GM23338 (cell line): Measurements from ENCODE around the gene DDN. TPM values are rescaled to one million over a fixed set of nuclear protein-coding genes. Genes with fewer than 3 reads are reported as not detected.
A peak's percentile ranks its signal among the peaks of the same experiment; 100 is the strongest.

Experiments used
- ATAC-seq: fragments of 200-7000 bp; cut with Tn5 transposase; 3 replicates; pipeline ENCODE4 v1.9.1; 2020
- DNase-seq: peaks from one replicate; pipeline ENCODE4 v3.0.0-alpha.2; 2015; ENCODE audit warnings: low spot score
- H2AFZ ChIP-seq: fragments of 200-600 bp; sonication (generic); 2 replicates; pipeline ENCODE4 v1.8.0; 2016; ENCODE audit warnings: antibody characterized with exemption, mild to moderate bottlenecking, moderate library complexity
- H3F3A ChIP-seq: fragments of 200-600 bp; sonication (generic); replicated peaks from 2 replicates; pipeline ENCODE4 v1.8.0; 2017; ENCODE audit warnings: antibody characterized with exemption, mixed run types, low read depth
- H3K27ac ChIP-seq: fragments of 200-600 bp; sonication (generic); 2 replicates; pipeline ENCODE4 v1.6.1; 2016; ENCODE audit warnings: low read depth
- H3K27me3 ChIP-seq: fragments of 200-600 bp; sonication (generic); 2 replicates; pipeline ENCODE4 v1.8.0; 2016; ENCODE audit warnings: mild to moderate bottlenecking, mixed run types, moderate library complexity; ENCODE audit not compliant: insufficient read depth
- H3K36me3 ChIP-seq: fragments of 200-600 bp; sonication (generic); 2 replicates; pipeline ENCODE4 v1.8.0; 2016; ENCODE audit warnings: mild to moderate bottlenecking; ENCODE audit not compliant: insufficient read depth
- H3K4me1 ChIP-seq: fragments of 200-600 bp; sonication (generic); 2 replicates; pipeline ENCODE4 v1.8.0; 2016; ENCODE audit warnings: mild to moderate bottlenecking, moderate library complexity; ENCODE audit not compliant: insufficient read depth
- H3K4me2 ChIP-seq: fragments of 200-600 bp; sonication (generic); 2 replicates; pipeline ENCODE4 v1.7.1; 2017; ENCODE audit warnings: mixed run types
- H3K4me3 ChIP-seq: fragments of 200-600 bp; sonication (generic); 2 replicates; pipeline ENCODE4 v1.6.1; 2016; ENCODE audit warnings: mixed run types
- H3K79me2 ChIP-seq: fragments of 200-600 bp; sonication (generic); replicated peaks from 2 replicates; pipeline ENCODE4 v1.8.0; 2017; ENCODE audit warnings: mild to moderate bottlenecking; ENCODE audit not compliant: insufficient read depth
- H3K9me2 ChIP-seq: fragments of 200-600 bp; sonication (generic); 2 replicates; pipeline ENCODE4 v1.8.0; 2017; ENCODE audit not compliant: insufficient read depth
- H4K20me1 ChIP-seq: fragments of 200-600 bp; sonication (generic); replicated peaks from 2 replicates; pipeline ENCODE4 v1.8.0; 2017; ENCODE audit warnings: mild to moderate bottlenecking; ENCODE audit not compliant: insufficient read depth
- H3K27ac Mint-ChIP-seq: 2 replicates; pipeline ENCODE4 v1.8.0; 2020; ENCODE audit warnings: inconsistent platforms, mild to moderate bottlenecking, moderate library complexity, mixed read lengths
- H3K27me3 Mint-ChIP-seq: 3 replicates; pipeline ENCODE4 v1.8.0; 2022; ENCODE audit warnings: low read depth, mild to moderate bottlenecking, moderate library complexity, mixed read lengths, inconsistent platforms; ENCODE audit not compliant: insufficient read depth, poor library complexity
- H3K36me3 Mint-ChIP-seq: 3 replicates; pipeline ENCODE4 v1.8.0; 2021; ENCODE audit warnings: low read depth, mild to moderate bottlenecking, inconsistent platforms, moderate library complexity, mixed read lengths
- H3K4me1 Mint-ChIP-seq: 3 replicates; pipeline ENCODE4 v1.8.0; 2020; ENCODE audit warnings: mild to moderate bottlenecking, inconsistent platforms, mixed read lengths
- H3K4me3 Mint-ChIP-seq: 3 replicates; pipeline ENCODE4 v1.8.0; 2021; ENCODE audit warnings: moderate library complexity, mild to moderate bottlenecking, inconsistent platforms, mixed read lengths
- H3K9me3 Mint-ChIP-seq: 3 replicates; pipeline ENCODE4 v1.8.0; 2020; ENCODE audit warnings: moderate library complexity, mild to moderate bottlenecking, inconsistent platforms, mixed read lengths
- CREB1 ChIP-seq: fragments of 250-450 bp; sonication (Bioruptor Pico); IDR thresholded peaks from 2 replicates; pipeline ENCODE4 v1.5.0; 2020; ENCODE audit warnings: low read depth, mild to moderate bottlenecking, moderate library complexity
- EZH2 ChIP-seq: fragments of 200-600 bp; sonication (generic); IDR thresholded peaks from one replicate; pipeline ENCODE4 v1.8.0; 2017; ENCODE audit warnings: antibody characterized with exemption, mild to moderate bottlenecking, low read depth; ENCODE audit not compliant: unreplicated experiment
- EZH2phosphoT487 ChIP-seq: fragments of 200-600 bp; sonication (generic); IDR thresholded peaks from one replicate; pipeline ENCODE4 v1.8.1; 2018; ENCODE audit warnings: antibody characterized with exemption; ENCODE audit not compliant: unreplicated experiment
- JUNB ChIP-seq: IDR thresholded peaks from one replicate; pipeline ENCODE4 v1.6.1; 2016; ENCODE audit warnings: antibody characterized with exemption; ENCODE audit not compliant: unreplicated experiment
- NANOG ChIP-seq: IDR thresholded peaks from 2 replicates; pipeline ENCODE4 v1.6.1; 2016; ENCODE audit warnings: antibody characterized with exemption, borderline replicate concordance
- STAT1 ChIP-seq: IDR thresholded peaks from one replicate; pipeline ENCODE4 v1.6.1; 2016; ENCODE audit warnings: antibody characterized with exemption; ENCODE audit not compliant: unreplicated experiment
- ZNF331 ChIP-seq: fragments of 250-450 bp; sonication (Bioruptor Pico); IDR thresholded peaks from 2 replicates; pipeline ENCODE4 v1.5.0; 2020; ENCODE audit warnings: low read depth, mild to moderate bottlenecking, moderate library complexity
- polyA plus RNA-seq: library from polyadenylated mRNA; unstranded; fragments of >200 nt; fragmentation: Nextera tagmentation; extraction: Ambion mirVana; gene quantifications from 2 replicates; pipeline ENCODE4 v1.2.1, GENCODE V29; 2016
- total RNA-seq: library from RNA; depleted of rRNA; stranded (reverse); fragments of >200 nt; shearing (Covaris generic); gene quantifications from 2 replicates; pipeline ENCODE4 v1.2.3, GENCODE V29; 2014
- TF ChIP-seq, protein P1 (sequence below), 2 experiments: fragments of 200-600 bp in 1 of 2; sonication (generic) in 1 of 2; conservative IDR thresholded peaks; 2 replicates each; pipeline versions ENCODE4 v1.5.1 to v1.6.1; 2016 to 2017; ENCODE audit warnings: antibody characterized with exemption in 2 of 2, low read depth in 2 of 2, mild to moderate bottlenecking in 2 of 2, moderate library complexity in 1 of 2
- TF ChIP-seq, protein P2 (sequence below): IDR thresholded peaks from one replicate; pipeline ENCODE4 v1.6.1; 2018; ENCODE audit warnings: antibody characterized with exemption; ENCODE audit not compliant: unreplicated experiment

DDN gene
- total and polyA plus RNA-seq, 2 experiments from 2014 or later, result 0.10 TPM; not detected in 1

DNA sequence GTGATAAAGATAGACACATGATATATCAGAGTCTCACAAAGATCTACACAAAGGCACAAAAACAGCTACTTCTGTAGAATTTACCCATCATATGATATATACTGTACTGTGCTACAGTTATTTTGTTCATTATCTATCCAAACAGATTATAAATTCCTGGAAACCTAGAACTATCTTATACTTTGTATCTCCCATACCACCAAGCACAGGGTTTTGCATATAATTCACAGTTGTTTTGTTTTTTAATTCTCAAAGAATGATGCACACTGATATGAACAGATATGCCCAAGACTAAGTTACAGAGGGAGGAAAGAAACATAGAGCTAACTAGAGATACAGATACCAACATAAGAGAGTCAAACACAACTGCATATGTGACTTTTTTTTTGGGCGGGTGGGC is 16.0 kb upstream of the DDN start:
- no peak overlapping the region for H3K4me3 Mint-ChIP-seq
- H3K9me3 Mint-ChIP-seq, result no peaks in the 10 kb centered on the region
- Histone ChIP-seq H3K4me2 (no peak overlapping the region), H3F3A (peaks cover 16% of the 10 kb centered on the region; the same call in 1 of the 2 replicates), H3K27ac (no peak overlapping the region), H2AFZ (no peak overlapping the region), H3K4me3 (no peak overlapping the region), H3K79me2 (no peaks in the 10 kb centered on the region), H3K9me2 (no peaks in the 10 kb centered on the region), H3K36me3 (no peaks in the 10 kb centered on the region), H3K4me1 (peaks cover 5% of the 10 kb centered on the region; the same call in 1 of the 2 replicates), H3K27me3 (no peaks in the 10 kb centered on the region), H4K20me1 (0 out of 2 replicates have a peak, but pooled peaks cover 10% of the 10 kb centered on the region)
- no peak overlapping the region for H3K27ac Mint-ChIP-seq
- TF ChIP-seq, protein P1, sequence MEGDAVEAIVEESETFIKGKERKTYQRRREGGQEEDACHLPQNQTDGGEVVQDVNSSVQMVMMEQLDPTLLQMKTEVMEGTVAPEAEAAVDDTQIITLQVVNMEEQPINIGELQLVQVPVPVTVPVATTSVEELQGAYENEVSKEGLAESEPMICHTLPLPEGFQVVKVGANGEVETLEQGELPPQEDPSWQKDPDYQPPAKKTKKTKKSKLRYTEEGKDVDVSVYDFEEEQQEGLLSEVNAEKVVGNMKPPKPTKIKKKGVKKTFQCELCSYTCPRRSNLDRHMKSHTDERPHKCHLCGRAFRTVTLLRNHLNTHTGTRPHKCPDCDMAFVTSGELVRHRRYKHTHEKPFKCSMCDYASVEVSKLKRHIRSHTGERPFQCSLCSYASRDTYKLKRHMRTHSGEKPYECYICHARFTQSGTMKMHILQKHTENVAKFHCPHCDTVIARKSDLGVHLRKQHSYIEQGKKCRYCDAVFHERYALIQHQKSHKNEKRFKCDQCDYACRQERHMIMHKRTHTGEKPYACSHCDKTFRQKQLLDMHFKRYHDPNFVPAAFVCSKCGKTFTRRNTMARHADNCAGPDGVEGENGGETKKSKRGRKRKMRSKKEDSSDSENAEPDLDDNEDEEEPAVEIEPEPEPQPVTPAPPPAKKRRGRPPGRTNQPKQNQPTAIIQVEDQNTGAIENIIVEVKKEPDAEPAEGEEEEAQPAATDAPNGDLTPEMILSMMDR (conservative IDR thresholded peaks at IDR 0.05; ENCODE audit: low read depth in 2 of 2), result no peak
- TF ChIP-seq EZH2phosphoT487, result no peak
- no peak for TF ChIP-seq EZH2
- TF ChIP-seq ZNF331, result no peak
- no peak for TF ChIP-seq JUNB
- no peak for TF ChIP-seq STAT1
- no peak for TF ChIP-seq NANOG
- TF ChIP-seq CREB1, result no peak
- TF ChIP-seq, protein P2, sequence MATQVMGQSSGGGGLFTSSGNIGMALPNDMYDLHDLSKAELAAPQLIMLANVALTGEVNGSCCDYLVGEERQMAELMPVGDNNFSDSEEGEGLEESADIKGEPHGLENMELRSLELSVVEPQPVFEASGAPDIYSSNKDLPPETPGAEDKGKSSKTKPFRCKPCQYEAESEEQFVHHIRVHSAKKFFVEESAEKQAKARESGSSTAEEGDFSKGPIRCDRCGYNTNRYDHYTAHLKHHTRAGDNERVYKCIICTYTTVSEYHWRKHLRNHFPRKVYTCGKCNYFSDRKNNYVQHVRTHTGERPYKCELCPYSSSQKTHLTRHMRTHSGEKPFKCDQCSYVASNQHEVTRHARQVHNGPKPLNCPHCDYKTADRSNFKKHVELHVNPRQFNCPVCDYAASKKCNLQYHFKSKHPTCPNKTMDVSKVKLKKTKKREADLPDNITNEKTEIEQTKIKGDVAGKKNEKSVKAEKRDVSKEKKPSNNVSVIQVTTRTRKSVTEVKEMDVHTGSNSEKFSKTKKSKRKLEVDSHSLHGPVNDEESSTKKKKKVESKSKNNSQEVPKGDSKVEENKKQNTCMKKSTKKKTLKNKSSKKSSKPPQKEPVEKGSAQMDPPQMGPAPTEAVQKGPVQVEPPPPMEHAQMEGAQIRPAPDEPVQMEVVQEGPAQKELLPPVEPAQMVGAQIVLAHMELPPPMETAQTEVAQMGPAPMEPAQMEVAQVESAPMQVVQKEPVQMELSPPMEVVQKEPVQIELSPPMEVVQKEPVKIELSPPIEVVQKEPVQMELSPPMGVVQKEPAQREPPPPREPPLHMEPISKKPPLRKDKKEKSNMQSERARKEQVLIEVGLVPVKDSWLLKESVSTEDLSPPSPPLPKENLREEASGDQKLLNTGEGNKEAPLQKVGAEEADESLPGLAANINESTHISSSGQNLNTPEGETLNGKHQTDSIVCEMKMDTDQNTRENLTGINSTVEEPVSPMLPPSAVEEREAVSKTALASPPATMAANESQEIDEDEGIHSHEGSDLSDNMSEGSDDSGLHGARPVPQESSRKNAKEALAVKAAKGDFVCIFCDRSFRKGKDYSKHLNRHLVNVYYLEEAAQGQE, result no peak
- no peaks in the 10 kb centered on the region; the same call in 2 of the 3 replicates for H3K36me3 Mint-ChIP-seq
- ATAC-seq (no peak), DNase-seq (no peak)
- H3K27me3 Mint-ChIP-seq, result peaks cover 20% of the 10 kb centered on the region
- peaks cover 13% of the 10 kb centered on the region; the same call in 2 of the 3 replicates for H3K4me1 Mint-ChIP-seq

DNA sequence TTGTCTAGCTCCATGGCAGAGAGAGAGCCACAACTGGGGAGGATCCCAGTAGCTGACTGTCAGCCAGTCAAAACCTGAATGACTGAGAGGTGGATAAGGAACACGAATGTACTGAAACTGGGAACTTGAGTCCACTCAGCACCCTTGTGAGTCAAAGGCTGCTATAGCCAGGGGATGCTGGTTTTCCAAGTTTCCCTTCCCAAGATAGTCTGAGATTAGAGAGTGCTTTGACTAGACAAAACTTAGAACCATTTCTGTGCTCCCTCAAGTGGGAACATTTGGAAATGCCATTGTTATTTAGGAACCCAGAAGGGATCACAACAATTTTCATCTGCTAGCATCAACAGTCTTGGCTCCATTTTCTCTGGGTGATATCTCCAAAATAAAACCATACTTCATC is 15.4 kb upstream of the DDN start:
- peaks cover 8% of the 10 kb centered on the region; the same call in 2 of the 3 replicates for H3K4me1 Mint-ChIP-seq
- Histone ChIP-seq H3K9me2 (no peaks in the 10 kb centered on the region), H3K4me1 (peaks cover 5% of the 10 kb centered on the region; the same call in 1 of the 2 replicates), H3K79me2 (no peaks in the 10 kb centered on the region), H4K20me1 (0 out of 2 replicates have a peak, but pooled peaks cover 10% of the 10 kb centered on the region), H2AFZ (no peak overlapping the region), H3K36me3 (no peaks in the 10 kb centered on the region), H3K4me2 (no peak overlapping the region), H3K27ac (no peak overlapping the region), H3K4me3 (no peak overlapping the region), H3K27me3 (no peaks in the 10 kb centered on the region), H3F3A (peaks cover 12% of the 10 kb centered on the region; the same call in 1 of the 2 replicates)
- no peaks in the 10 kb centered on the region for H3K9me3 Mint-ChIP-seq
- no peaks in the 10 kb centered on the region; the same call in 2 of the 3 replicates for H3K36me3 Mint-ChIP-seq
- DNase-seq, result peak; percentile 28
- H3K27ac Mint-ChIP-seq, result no peak overlapping the region
- no peak for ATAC-seq
- peaks cover 18% of the 10 kb centered on the region for H3K27me3 Mint-ChIP-seq
- H3K4me3 Mint-ChIP-seq, result no peak overlapping the region
- TF ChIP-seq, protein P1 (conservative IDR thresholded peaks at IDR 0.05; ENCODE audit: low read depth in 2 of 2), result peak; percentile 13 to 14; a peak in 2 of 4 replicates
